NB4 (cell line): ENCODE results near the gene PDGFA.

Source experiments
- DNase-seq: peaks from one replicate; pipeline ENCODE4 v3.0.0; 2010; ENCODE audit warnings: low read depth
- H3K4me3 ChIP-seq: one replicate; pipeline ENCODE4 v1.5.1; 2011; ENCODE audit warnings: mild to moderate bottlenecking, low read depth, low read length, moderate library complexity
- MYC ChIP-seq: IDR thresholded peaks from 2 replicates; pipeline ENCODE4 v1.6.1; 2011; ENCODE audit warnings: low read depth, low read length
- POLR2A ChIP-seq: IDR thresholded peaks from 2 replicates; pipeline ENCODE4 v1.6.1; 2011; ENCODE audit warnings: mild to moderate bottlenecking; ENCODE audit not compliant: insufficient read length; ENCODE audit errors: extremely low read depth
- TF ChIP-seq, protein P1 (sequence below): IDR thresholded peaks from 2 replicates; pipeline ENCODE4 v1.6.1; 2011; ENCODE audit warnings: low read depth, low read length
- TF ChIP-seq, protein P2 (sequence below): IDR thresholded peaks from one replicate; pipeline ENCODE4 v1.5.1; 2012; ENCODE audit warnings: low read depth, low read length

The PDGFA gene

DNA sequence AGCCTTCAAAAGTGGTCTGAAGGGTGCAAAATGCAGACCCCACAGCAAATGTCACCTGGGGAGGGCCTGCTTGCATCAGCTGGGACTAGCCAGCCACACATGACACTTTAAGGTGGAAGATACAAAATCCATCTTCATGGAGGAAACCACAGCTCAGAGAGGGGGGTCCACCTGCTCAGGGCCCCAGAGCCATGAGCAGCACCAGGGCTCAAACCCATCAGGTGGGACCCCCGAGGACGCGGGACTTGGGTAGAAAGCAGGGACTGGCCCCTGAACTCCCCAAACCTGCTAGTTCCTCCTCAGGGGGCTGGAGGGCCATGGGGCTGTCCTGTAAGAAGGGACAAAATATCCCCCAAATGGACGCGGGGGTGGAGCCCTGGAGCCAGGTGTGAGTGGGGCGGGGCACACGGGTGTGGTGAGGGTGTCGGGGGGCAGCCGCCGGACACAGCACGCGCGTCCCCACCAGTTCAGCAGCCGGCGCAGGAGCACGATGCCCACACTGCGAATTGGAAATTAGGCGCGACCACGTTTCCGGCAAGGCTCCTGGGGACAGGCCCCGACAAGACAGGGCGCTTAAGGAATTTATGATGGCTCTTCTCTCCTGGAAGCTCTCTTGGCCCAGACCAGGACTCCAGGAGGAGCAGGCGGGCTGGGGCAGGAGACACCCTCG, 8.0 kb downstream of the PDGFA start:
- TF ChIP-seq, protein P1, sequence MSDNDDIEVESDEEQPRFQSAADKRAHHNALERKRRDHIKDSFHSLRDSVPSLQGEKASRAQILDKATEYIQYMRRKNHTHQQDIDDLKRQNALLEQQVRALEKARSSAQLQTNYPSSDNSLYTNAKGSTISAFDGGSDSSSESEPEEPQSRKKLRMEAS = no peak
- TF ChIP-seq POLR2A = no peak
- TF ChIP-seq, protein P2, sequence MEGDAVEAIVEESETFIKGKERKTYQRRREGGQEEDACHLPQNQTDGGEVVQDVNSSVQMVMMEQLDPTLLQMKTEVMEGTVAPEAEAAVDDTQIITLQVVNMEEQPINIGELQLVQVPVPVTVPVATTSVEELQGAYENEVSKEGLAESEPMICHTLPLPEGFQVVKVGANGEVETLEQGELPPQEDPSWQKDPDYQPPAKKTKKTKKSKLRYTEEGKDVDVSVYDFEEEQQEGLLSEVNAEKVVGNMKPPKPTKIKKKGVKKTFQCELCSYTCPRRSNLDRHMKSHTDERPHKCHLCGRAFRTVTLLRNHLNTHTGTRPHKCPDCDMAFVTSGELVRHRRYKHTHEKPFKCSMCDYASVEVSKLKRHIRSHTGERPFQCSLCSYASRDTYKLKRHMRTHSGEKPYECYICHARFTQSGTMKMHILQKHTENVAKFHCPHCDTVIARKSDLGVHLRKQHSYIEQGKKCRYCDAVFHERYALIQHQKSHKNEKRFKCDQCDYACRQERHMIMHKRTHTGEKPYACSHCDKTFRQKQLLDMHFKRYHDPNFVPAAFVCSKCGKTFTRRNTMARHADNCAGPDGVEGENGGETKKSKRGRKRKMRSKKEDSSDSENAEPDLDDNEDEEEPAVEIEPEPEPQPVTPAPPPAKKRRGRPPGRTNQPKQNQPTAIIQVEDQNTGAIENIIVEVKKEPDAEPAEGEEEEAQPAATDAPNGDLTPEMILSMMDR = no peak
- no peak for DNase-seq
- no peak overlapping the region for H3K4me3 ChIP-seq

DNA sequence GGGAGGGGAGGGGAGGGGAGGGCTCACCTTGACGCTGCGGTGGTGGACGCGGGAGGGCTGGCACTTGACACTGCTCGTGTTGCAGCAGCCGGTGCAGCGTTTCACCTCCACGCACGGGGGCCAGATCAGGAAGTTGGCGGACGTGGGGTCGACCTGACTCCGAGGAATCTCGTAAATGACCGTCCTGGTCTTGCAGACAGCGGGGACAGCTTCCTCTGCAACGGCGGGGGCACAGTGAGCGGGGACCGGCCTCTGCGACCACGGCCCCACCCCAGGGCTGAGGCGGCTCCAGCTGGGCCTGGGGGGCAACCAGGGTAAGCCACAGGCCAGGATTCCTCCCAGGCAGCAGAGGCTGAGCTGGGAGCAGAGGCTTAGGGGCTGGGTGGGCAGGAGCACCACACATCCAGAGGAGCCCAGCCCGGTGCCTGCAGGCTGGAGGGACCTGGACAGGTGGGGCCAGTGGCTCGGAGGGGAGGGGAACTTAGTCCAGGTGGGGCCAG, 8.8 kb downstream of the PDGFA start:
- DNase-seq = no peak
- TF ChIP-seq, protein P1 = no peak
- TF ChIP-seq MYC (no peak), POLR2A (no peak)
- TF ChIP-seq, protein P2 = no peak
- no peak overlapping the region for H3K4me3 ChIP-seq

DNA sequence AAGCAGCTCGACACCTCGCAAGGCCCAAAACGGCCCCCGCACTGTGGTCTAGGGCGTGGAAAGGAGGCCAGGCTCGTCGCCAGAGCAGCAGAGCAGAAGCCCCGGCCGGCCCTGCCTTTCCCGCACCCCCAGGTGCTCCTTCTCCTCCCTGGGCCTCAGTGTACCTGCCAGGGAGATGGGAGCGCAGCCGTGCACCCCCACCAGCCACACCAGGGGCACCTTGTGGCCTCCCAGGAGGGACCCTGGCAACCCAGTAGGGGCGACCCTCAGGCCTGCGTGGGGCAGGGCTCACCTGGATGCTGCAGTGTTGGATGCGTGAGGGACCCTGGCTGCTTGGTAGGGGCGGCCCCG, 9.5 kb downstream of the PDGFA start:
- TF ChIP-seq, protein P1 = no peak
- TF ChIP-seq MYC (no peak), POLR2A (no peak)
- TF ChIP-seq, protein P2 = no peak
- no peak overlapping the region for H3K4me3 ChIP-seq
- no peak for DNase-seq

DNA sequence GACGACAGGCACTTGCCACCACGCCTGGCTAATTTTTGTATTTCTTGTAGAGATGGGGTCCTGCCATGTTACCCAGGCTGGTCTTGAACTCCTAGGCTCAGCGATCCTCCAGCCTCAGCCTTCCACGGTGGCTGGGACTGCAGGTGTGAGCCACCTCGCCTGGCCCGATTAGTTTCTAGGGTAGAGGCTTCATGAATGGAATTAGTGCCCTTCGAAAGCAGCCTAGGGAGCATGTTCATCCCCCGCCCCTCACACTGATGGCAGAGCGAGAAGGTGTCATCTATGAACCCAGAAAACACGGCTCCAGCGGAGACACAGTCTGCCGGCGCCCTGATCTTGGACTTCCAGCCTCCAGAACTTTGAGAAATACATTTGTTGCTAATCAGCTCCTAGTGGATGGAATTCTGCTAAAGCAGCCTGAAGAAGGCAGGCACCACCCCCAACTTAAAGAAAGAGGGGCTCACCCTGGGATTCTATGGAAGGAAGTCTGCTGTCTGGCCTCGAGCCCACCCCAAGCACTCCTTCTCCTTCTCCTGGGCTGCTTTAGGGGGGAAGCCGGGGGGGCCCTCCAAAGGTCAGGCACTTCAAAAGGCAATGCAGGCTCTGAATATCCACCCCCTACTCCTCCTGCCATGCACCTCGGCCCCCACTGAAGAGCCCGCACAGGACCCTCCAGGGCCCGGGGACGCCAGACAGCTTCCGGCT, 10.1 kb downstream of the PDGFA start:
- no peak for DNase-seq
- no peak for TF ChIP-seq MYC
- TF ChIP-seq, protein P1 = no peak
- TF ChIP-seq, protein P2 = no peak
- no peak for TF ChIP-seq POLR2A

DNA sequence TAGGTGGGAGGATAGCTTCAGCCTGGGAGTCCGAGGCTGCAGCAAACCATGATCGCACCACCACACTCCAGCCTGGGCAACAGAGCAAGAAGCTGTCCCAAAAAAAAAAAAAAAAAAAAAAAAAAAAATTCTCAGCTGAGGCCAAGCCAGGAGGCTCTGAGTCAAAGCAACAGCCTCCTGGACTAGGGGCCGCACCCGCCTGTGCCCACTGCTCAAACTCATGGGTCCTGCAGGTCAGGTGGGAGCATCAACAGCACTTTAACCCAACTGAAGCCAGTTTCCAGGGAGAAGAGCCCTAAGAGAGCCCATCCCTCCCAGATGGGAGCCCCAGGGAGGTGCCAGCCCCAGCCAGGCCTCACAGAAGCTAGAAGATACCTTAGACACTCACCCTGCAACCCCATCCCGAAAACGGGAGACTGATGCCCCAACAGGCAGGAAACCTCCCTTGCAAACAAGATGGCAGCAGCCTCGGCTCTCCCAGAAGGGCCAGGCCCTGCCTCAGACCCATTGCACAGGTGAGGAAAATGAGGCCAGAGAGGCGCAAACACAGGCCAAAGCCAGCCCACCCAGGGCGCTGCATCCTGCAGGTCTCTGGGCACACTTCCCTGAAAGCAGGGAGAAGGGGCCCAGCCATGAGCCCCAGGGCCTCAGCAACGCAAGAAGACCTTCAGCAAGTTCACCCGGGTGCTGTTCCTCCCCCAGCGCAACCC, 11.0 kb downstream of the PDGFA start:
- H3K4me3 ChIP-seq = no peak overlapping the region
- no peak for DNase-seq
- TF ChIP-seq, protein P2 = no peak
- TF ChIP-seq POLR2A (no peak), MYC (no peak)
- TF ChIP-seq, protein P1 = no peak

More for the DNA sequence above, 10.1 kb downstream of the PDGFA start:
- H3K4me3 ChIP-seq = no peak overlapping the region
